Liver (tissue), 3 donors: ENCODE data around the gene WBP2.

Source experiments
- EGR1 ChIP-seq, 2 donors: IDR thresholded peaks; 2 replicates each; pipeline ENCODE4 v1.6.1; 2016 to 2018; ENCODE audit warnings: antibody characterized with exemption in 2 of 2, low read depth in 2 of 2
- FOXA1 ChIP-seq: IDR thresholded peaks from 2 replicates; pipeline ENCODE4 v1.6.1; 2016; ENCODE audit warnings: antibody characterized with exemption
- RAD21 ChIP-seq, 2 donors: IDR thresholded peaks; 2 replicates each; pipeline ENCODE4 v1.6.1; 2016; ENCODE audit warnings: antibody characterized with exemption in 2 of 2, mild to moderate bottlenecking in 2 of 2
- REST ChIP-seq: IDR thresholded peaks from 2 replicates; pipeline ENCODE4 v1.6.1; 2016; ENCODE audit warnings: antibody characterized with exemption, mild to moderate bottlenecking
- RXRA ChIP-seq, 2 donors: IDR thresholded peaks; 2 replicates each; pipeline ENCODE4 v1.6.1; 2017 to 2018; ENCODE audit warnings: antibody characterized with exemption in 2 of 2, mild to moderate bottlenecking in 1 of 2
- SP1 ChIP-seq: IDR thresholded peaks from 2 replicates; pipeline ENCODE4 v1.6.1; 2018; ENCODE audit warnings: antibody characterized with exemption, mild to moderate bottlenecking
- TF ChIP-seq, protein P1 (sequence below): fragments of 150-350 bp; IDR thresholded peaks from 2 replicates; pipeline ENCODE4 v1.5.1; 2017; ENCODE audit warnings: improper control_type of control experiment, low read depth, low read length; ENCODE audit not compliant: missing input control
- TF ChIP-seq, protein P2 (sequence below): IDR thresholded peaks from 2 replicates; pipeline ENCODE4 v1.6.1; 2016; ENCODE audit warnings: antibody characterized with exemption
- donor health status: healthy.
- donor health status: healthy.

- TF ChIP-seq, protein P1, sequence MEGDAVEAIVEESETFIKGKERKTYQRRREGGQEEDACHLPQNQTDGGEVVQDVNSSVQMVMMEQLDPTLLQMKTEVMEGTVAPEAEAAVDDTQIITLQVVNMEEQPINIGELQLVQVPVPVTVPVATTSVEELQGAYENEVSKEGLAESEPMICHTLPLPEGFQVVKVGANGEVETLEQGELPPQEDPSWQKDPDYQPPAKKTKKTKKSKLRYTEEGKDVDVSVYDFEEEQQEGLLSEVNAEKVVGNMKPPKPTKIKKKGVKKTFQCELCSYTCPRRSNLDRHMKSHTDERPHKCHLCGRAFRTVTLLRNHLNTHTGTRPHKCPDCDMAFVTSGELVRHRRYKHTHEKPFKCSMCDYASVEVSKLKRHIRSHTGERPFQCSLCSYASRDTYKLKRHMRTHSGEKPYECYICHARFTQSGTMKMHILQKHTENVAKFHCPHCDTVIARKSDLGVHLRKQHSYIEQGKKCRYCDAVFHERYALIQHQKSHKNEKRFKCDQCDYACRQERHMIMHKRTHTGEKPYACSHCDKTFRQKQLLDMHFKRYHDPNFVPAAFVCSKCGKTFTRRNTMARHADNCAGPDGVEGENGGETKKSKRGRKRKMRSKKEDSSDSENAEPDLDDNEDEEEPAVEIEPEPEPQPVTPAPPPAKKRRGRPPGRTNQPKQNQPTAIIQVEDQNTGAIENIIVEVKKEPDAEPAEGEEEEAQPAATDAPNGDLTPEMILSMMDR = no peak
- TF ChIP-seq EGR1 (IDR thresholded peaks at IDR 0.05; ENCODE audit: low read depth in 2 of 2) = no peak
- no peak for TF ChIP-seq RAD21 (IDR thresholded peaks at IDR 0.05)
- TF ChIP-seq, protein P2, sequence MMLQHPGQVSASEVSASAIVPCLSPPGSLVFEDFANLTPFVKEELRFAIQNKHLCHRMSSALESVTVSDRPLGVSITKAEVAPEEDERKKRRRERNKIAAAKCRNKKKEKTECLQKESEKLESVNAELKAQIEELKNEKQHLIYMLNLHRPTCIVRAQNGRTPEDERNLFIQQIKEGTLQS = no peak
- TF ChIP-seq RXRA (IDR thresholded peaks at IDR 0.05) = no peak
- TF ChIP-seq SP1 = no peak
- TF ChIP-seq REST = no peak
- TF ChIP-seq FOXA1 = no peak
Measured at GRCh38 chr17:75885431-75885830, 30.3 kb upstream of the WBP2 start.
